H9 (cell line): Measurements from ENCODE around the gene MAML3. TPM values are rescaled to one million over a fixed set of nuclear protein-coding genes. Genes with fewer than 3 reads are reported as not detected.

Experiments used
- DNase-seq: peaks from one replicate; pipeline ENCODE4 v3.0.0-alpha.2; 2017
- H2AFZ ChIP-seq: one replicate; pipeline ENCODE4 v1.6.1; 2013; ENCODE audit warnings: mild to moderate bottlenecking, low read length, control low read depth, moderate library complexity
- H2AK5ac ChIP-seq: 2 replicates; pipeline ENCODE4 v1.6.1; 2013; ENCODE audit warnings: low read length, control low read depth, mixed read lengths; ENCODE audit not compliant: insufficient read length
- H2BK120ac ChIP-seq: one replicate; pipeline ENCODE4 v1.6.1; 2013; ENCODE audit warnings: low read depth, mild to moderate bottlenecking, low read length, control low read depth, inconsistent platforms; ENCODE audit not compliant: poor library complexity, severe bottlenecking
- H2BK12ac ChIP-seq: 2 replicates; pipeline ENCODE4 v1.6.1; 2013; ENCODE audit warnings: low read length, control low read depth, mixed read lengths, low read depth; ENCODE audit not compliant: insufficient read length
- H2BK15ac ChIP-seq: 2 replicates; pipeline ENCODE4 v1.6.1; 2013; ENCODE audit warnings: low read depth, low read length, control low read depth
- H2BK20ac ChIP-seq: one replicate; pipeline ENCODE4 v1.6.1; 2013; ENCODE audit warnings: low read depth, mild to moderate bottlenecking, low read length, control low read depth, inconsistent platforms; ENCODE audit not compliant: poor library complexity, severe bottlenecking
- H2BK5ac ChIP-seq: 2 replicates; pipeline ENCODE4 v1.6.1; 2013; ENCODE audit warnings: low read length, control low read depth, mixed read lengths; ENCODE audit not compliant: insufficient read length
- H3K14ac ChIP-seq: 2 replicates; pipeline ENCODE4 v1.6.1; 2013; ENCODE audit warnings: low read length, control low read depth; ENCODE audit not compliant: insufficient read depth
- H3K18ac ChIP-seq: 2 replicates; pipeline ENCODE4 v1.6.1; 2013; ENCODE audit warnings: low read depth, mild to moderate bottlenecking, mixed read lengths, low read length, control low read depth; ENCODE audit not compliant: insufficient read length
- H3K23ac ChIP-seq: 2 replicates; pipeline ENCODE4 v1.6.1; 2013; ENCODE audit warnings: low read length, control low read depth, mixed read lengths, low read depth; ENCODE audit not compliant: insufficient read length
- H3K23me2 ChIP-seq: 2 replicates; pipeline ENCODE4 v1.6.1; 2013; ENCODE audit warnings: low read depth, mild to moderate bottlenecking, mixed read lengths, low read length, control low read depth; ENCODE audit not compliant: insufficient read length, poor library complexity, severe bottlenecking
- H3K27ac ChIP-seq: 2 replicates; pipeline ENCODE4 v1.5.1; 2013; ENCODE audit warnings: low read length, control low read depth, mixed read lengths, low read depth; ENCODE audit not compliant: insufficient read length
- H3K27me3 ChIP-seq: 2 replicates; pipeline ENCODE4 v1.6.1; 2013; ENCODE audit warnings: low read length, control low read depth, inconsistent platforms; ENCODE audit not compliant: insufficient read depth
- H3K4ac ChIP-seq: 2 replicates; pipeline ENCODE4 v1.6.1; 2013; ENCODE audit warnings: low read depth, mild to moderate bottlenecking, control low read depth, inconsistent platforms, low read length, moderate library complexity
- H3K4me1 ChIP-seq: 2 replicates; pipeline ENCODE4 v1.6.1; 2013; ENCODE audit warnings: low read length, control low read depth, inconsistent platforms; ENCODE audit not compliant: insufficient read depth
- H3K4me2 ChIP-seq: 2 replicates; pipeline ENCODE4 v1.6.1; 2013; ENCODE audit warnings: low read length, control low read depth, mixed read lengths; ENCODE audit not compliant: insufficient read length, insufficient read depth
- H3K56ac ChIP-seq: 2 replicates; pipeline ENCODE4 v1.6.1; 2013; ENCODE audit warnings: low read depth, mild to moderate bottlenecking, mixed read lengths, low read length, control low read depth; ENCODE audit not compliant: insufficient read length
- H3K79me1 ChIP-seq: 2 replicates; pipeline ENCODE4 v1.6.1; 2013; ENCODE audit warnings: low read depth, mild to moderate bottlenecking, moderate library complexity, low read length, control low read depth, inconsistent platforms; ENCODE audit not compliant: insufficient read depth, poor library complexity, severe bottlenecking
- H3K79me2 ChIP-seq: 2 replicates; pipeline ENCODE4 v1.6.1; 2013; ENCODE audit warnings: low read length, control low read depth, inconsistent platforms; ENCODE audit not compliant: insufficient read depth
- H3K9ac ChIP-seq: 2 replicates; pipeline ENCODE4 v1.6.1; 2013; ENCODE audit warnings: low read length, control low read depth, mixed read lengths; ENCODE audit not compliant: insufficient read length; ENCODE audit errors: extremely low read depth
- H3K9me3 ChIP-seq: one replicate; pipeline ENCODE4 v1.6.1; 2013; ENCODE audit warnings: low read depth, low read length, inconsistent platforms; ENCODE audit not compliant: control insufficient read depth
- H3T11ph ChIP-seq: one replicate; pipeline ENCODE4 v1.6.1; 2013; ENCODE audit warnings: mild to moderate bottlenecking, low read length, control low read depth, inconsistent platforms
- H4K20me1 ChIP-seq: one replicate; pipeline ENCODE4 v1.6.1; 2013; ENCODE audit not compliant: control insufficient read depth, insufficient read length, insufficient read depth
- H4K5ac ChIP-seq: 2 replicates; pipeline ENCODE4 v1.6.1; 2013; ENCODE audit warnings: low read depth, mild to moderate bottlenecking, mixed read lengths, low read length, control low read depth; ENCODE audit not compliant: insufficient read length
- H4K8ac ChIP-seq: replicated peaks from 2 replicates; pipeline ENCODE4 v1.6.1; 2013; ENCODE audit warnings: low read length, control low read depth, mixed read lengths, low read depth; ENCODE audit not compliant: insufficient read length
- H4K91ac ChIP-seq: 2 replicates; pipeline ENCODE4 v1.6.1; 2013; ENCODE audit warnings: low read depth, mild to moderate bottlenecking, moderate library complexity, mixed read lengths, low read length, control low read depth; ENCODE audit not compliant: insufficient read length
- H3K27ac Mint-ChIP-seq, 3 experiments: 2 replicates in 2 of 3; 3 replicates in 1 of 3; pipeline ENCODE4 v1.8.0; 2020 to 2021; ENCODE audit warnings: mixed read lengths in 3 of 3, mild to moderate bottlenecking in 1 of 3, moderate library complexity in 1 of 3
- H3K27me3 Mint-ChIP-seq: 2 replicates; pipeline ENCODE4 v1.8.0; 2021; ENCODE audit warnings: low read depth, mild to moderate bottlenecking, moderate library complexity, mixed read lengths
- H3K36me3 Mint-ChIP-seq, 3 experiments: 2 replicates in 2 of 3; 3 replicates in 1 of 3; pipeline ENCODE4 v1.8.0; 2020 to 2021; ENCODE audit warnings: low read depth in 3 of 3, mixed read lengths in 3 of 3; ENCODE audit not compliant: insufficient read depth in 1 of 3
- H3K4me1 Mint-ChIP-seq, 2 experiments: 2 replicates each; pipeline ENCODE4 v1.8.0; 2020; ENCODE audit warnings: mixed read lengths in 2 of 2
- H3K4me3 Mint-ChIP-seq, 2 experiments: 2 replicates in 1 of 2; 3 replicates in 1 of 2; pipeline ENCODE4 v1.8.0; 2020 to 2021; ENCODE audit warnings: mild to moderate bottlenecking in 2 of 2, mixed read lengths in 2 of 2, moderate library complexity in 1 of 2
- H3K9me3 Mint-ChIP-seq, 2 experiments: 2 replicates in 1 of 2; 3 replicates in 1 of 2; pipeline ENCODE4 v1.8.0; 2020; ENCODE audit warnings: mild to moderate bottlenecking in 2 of 2, mixed read lengths in 2 of 2, moderate library complexity in 1 of 2
- WGBS: extraction: QIAGEN DNeasy Blood & Tissue Kit; methylation state at CpG from one replicate; pipeline ENCODE4 v1.1.7; 2013; ENCODE audit warnings: missing lambda C conversion rate, low lambda C conversion rate, mixed read lengths; ENCODE audit not compliant: insufficient read length; ENCODE audit errors: extremely low coverage; 5-methylcytosine and 5-hydroxymethylcytosine counted together
- total RNA-seq: library from RNA; stranded (reverse); gene quantifications from 2 replicates; pipeline ENCODE4 v1.2.1, GENCODE V29; 2021
- TF ChIP-seq, protein P1 (sequence below): fragments of 200-600 bp; sonication (generic); conservative IDR thresholded peaks from 3 replicates; pipeline ENCODE4 v1.8.0; 2021; ENCODE audit warnings: antibody characterized with exemption, mild to moderate bottlenecking

Gene MAML3
- total RNA-seq, 1 experiment from 2014 or later, result 3.9 TPM

DNA sequence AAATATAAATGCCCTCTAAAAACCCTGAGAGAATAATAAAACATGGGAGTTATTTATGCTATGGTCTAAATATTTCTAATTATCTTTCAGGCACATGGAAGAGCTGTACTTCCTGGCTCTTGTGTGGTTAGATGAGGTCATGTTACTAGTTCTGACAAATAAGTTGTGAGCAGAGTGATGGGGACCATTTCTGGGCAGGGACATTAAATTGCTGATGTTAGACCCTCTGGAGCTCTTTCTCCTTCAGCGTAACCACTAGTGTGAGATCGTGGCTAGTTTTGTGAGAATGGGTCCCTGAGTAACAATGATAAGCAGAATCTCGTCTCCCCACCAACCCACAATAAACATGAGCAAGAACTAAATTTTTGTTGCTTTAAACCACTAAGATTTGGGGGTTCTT, 108.0 kb downstream of the MAML3 start:
- peaks cover 11% of the 10 kb centered on the region; the same call in 1 of the 2 replicates for H3K4me1 ChIP-seq
- no peaks in the 10 kb centered on the region for H3K9me3 ChIP-seq
- no peak overlapping the region for H3K9ac ChIP-seq
- Mint-ChIP-seq H3K4me3 (no peak overlapping the region), H3K36me3 (no peaks in the 10 kb centered on the region), H3K9me3 (no peaks in the 10 kb centered on the region), H3K27me3 (peaks cover 4% of the 10 kb centered on the region), H3K27ac (no peak overlapping the region), H3K4me1 (peaks cover 50 to 52% of the 10 kb centered on the region in 2 experiments)
- TF ChIP-seq, protein P1, sequence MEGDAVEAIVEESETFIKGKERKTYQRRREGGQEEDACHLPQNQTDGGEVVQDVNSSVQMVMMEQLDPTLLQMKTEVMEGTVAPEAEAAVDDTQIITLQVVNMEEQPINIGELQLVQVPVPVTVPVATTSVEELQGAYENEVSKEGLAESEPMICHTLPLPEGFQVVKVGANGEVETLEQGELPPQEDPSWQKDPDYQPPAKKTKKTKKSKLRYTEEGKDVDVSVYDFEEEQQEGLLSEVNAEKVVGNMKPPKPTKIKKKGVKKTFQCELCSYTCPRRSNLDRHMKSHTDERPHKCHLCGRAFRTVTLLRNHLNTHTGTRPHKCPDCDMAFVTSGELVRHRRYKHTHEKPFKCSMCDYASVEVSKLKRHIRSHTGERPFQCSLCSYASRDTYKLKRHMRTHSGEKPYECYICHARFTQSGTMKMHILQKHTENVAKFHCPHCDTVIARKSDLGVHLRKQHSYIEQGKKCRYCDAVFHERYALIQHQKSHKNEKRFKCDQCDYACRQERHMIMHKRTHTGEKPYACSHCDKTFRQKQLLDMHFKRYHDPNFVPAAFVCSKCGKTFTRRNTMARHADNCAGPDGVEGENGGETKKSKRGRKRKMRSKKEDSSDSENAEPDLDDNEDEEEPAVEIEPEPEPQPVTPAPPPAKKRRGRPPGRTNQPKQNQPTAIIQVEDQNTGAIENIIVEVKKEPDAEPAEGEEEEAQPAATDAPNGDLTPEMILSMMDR, result no peak
- no peak overlapping the region for H2BK120ac ChIP-seq
- H2AK5ac ChIP-seq, result no peak overlapping the region
- no peak overlapping the region for H3K4ac ChIP-seq
- H3K27ac ChIP-seq, result no peak overlapping the region
- H2BK15ac ChIP-seq, result no peak overlapping the region
- no peaks in the 10 kb centered on the region for H3K79me2 ChIP-seq
- no peak overlapping the region for H4K8ac ChIP-seq
- no peak overlapping the region for H2AFZ ChIP-seq
- no peaks in the 10 kb centered on the region for H3K23me2 ChIP-seq
- no peak overlapping the region for H3K23ac ChIP-seq
- H3K4me2 ChIP-seq, result peak overlapping the region; percentile 79
- DNase-seq, result no peak
- H2BK5ac ChIP-seq, result no peak overlapping the region
- no peak overlapping the region for H4K5ac ChIP-seq
- WGBS, result no CpG with 5 or more reads among the region's 3 CpGs
- H3K56ac ChIP-seq, result no peak overlapping the region
- H2BK12ac ChIP-seq, result no peak overlapping the region
- H3K79me1 ChIP-seq, result no peaks in the 10 kb centered on the region
- H4K91ac ChIP-seq, result no peak overlapping the region
- no peak overlapping the region for H2BK20ac ChIP-seq
- no peaks in the 10 kb centered on the region for H3K27me3 ChIP-seq
- no peak overlapping the region for H3K18ac ChIP-seq
- no peak overlapping the region for H3K14ac ChIP-seq
- H4K20me1 ChIP-seq, result no peaks in the 10 kb centered on the region
- H3T11ph ChIP-seq, result no peak overlapping the region
